Skin of body (tissue), 2 donors: ENCODE data around the gene OAT. TPM values are rescaled to one million over a fixed set of nuclear protein-coding genes. Genes with fewer than 3 reads are reported as not detected.
A peak's percentile ranks its signal among the peaks of the same experiment; 100 is the strongest.
"Not testable (repeated sequence)": the region's sequence is repeated elsewhere in the genome, so short reads cannot be mapped to it uniquely, and the experiment has no call there.

Experiments
- DNase-seq: peaks from one replicate; lab custom pipeline; 2025; lab: John Stamatoyannopoulos, UW
- total RNA-seq: library from RNA; depleted of rRNA; stranded (reverse); fragments of >200 nt; gene quantifications from one replicate; pipeline ENCODE4 v1.2.3, GENCODE V29; 2014

The OAT gene
- total RNA-seq, 1 donor from 2014 or later: 132 TPM

DNA sequence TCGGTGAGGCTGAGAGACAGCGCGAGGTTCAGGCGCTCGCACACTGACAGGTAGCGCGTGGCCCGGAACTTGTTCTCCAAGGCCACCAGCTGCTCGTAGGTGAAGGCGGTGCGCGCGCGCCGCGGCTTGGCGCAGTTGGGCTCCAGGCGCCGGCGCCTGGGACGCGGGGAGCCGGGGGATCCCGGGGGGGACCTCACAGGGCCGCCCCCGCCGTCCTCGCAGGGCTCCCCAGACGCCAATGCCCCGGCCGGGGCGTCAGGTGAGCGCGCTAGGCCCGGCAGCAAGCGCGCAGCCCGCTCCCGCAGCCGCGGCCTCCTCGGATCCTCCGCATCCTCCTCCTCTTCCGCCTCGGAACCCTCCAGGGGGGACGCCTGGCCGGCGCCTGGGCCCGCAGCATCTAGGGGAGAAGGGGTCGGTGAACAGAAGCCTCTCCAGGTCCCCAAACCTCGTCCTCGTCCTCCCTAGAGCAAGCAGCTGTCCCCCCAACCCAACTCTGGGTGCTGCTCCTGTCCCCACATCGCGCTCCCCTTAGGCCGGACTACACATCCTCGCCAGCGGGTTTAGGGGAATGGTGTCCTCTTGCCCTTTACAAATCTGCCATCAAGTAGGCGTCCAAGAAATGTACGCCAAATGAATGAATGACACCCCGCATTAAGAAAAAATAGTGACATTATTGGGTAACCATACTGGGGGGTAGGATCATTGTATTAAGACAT lies 29.2 kb upstream of the OAT start:
- no peak for DNase-seq

DNA sequence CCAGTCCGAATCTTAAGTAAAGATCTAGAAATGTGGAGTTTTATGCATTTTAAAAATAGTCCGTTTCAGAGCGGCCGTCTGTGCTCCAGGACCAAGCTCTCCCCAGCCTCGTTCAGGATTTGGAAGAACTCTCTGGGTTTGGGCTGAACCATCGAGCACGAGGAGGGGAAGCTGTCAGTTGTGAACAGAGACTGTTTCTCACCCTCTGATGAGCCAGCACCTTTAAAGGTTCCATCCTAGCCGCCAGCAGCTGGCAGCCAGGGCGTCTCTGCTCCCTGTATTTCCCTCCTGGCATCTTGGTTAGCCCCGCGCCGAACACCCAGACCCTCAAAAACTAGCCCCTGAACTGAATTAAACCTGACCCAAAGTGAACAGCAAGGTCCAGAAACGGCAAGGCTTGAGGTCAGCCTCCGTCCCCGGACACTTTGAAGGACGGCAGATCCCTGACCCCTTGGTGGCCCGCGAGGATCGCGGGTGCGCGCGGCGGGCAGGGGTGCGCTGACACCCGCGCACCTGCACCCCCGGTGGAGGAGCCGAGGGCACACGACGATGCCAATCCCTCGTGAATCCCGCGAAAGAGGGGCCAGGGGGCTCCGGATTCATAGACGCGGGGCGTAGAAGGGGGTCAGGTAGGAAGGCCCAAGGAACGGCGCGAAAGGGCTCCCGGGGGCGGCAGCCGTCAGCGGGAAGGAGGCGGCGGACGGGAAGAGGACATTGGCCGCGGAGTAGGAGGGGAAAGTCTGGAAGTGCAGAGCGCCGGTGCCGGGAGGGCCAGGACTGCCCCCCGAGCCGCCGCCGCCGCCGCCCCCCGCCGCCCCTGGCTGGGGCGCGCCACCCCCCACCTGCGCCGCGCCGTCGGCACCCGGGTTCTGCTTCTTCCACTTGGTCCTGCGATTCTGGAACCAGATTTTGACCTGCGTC lies 28.4 kb upstream of the OAT start:
- DNase-seq: no peak

DNA sequence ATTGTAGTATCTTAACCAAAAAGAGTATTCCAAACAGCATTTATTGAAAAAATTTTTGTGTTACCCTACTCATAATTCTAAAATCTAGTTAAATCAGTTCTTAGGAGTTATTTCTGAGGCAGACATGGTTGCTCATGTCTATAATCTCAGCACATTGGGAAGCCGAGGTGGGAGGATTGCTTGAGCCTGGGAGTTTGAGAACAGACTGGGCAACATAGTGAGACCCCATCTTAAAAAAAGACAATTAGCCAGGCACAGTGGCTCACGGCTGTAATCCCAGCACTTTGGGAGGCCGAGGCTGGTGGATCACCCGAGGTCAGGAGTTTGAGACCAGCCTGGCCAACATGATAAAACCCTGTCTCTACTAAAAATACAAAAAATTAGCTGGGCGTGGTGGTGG lies 23.0 kb upstream of the OAT start:
- not testable (repeated sequence) for DNase-seq

DNA sequence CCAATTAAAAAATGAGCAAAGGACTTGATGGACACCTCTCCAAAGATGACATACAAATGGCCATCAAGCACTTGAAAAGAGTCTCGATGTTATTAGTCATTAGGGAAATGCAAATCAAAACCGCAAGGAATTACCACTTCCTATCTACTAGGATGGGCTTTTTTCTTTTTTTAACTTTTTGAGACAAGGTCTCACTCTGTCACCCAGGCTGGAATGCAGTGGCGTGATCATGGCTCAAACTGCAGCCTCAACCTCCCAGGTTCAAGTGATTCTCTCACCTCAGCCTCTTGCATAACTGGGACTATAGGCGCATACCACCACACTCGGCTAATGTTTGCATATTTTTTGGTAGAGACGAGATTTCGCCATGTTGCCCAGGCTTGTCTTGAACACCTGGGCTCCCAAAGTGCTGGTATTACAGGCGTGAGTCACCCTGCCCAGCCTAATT lies 17.5 kb upstream of the OAT start:
- DNase-seq: no peak

DNA sequence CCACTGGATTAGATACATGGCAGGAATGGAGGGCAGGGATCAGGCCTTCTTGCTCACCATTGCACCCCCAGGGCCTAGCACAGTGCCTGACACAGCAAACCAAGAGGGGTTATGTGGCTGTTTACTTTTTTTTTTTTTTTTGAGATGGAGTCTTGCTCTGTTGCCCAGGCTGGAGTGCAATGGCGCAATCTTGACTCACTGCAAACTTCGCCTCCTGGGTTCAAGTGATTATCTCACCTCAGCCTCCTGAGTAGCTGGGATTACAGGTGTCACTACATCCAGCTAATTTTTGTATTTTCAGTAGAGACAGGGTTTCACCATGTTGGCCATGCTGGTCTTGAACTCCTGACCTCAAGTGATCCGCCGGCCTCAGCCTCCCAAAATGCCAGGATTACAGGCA lies 17.0 kb upstream of the OAT start:
- not testable (repeated sequence) for DNase-seq

DNA sequence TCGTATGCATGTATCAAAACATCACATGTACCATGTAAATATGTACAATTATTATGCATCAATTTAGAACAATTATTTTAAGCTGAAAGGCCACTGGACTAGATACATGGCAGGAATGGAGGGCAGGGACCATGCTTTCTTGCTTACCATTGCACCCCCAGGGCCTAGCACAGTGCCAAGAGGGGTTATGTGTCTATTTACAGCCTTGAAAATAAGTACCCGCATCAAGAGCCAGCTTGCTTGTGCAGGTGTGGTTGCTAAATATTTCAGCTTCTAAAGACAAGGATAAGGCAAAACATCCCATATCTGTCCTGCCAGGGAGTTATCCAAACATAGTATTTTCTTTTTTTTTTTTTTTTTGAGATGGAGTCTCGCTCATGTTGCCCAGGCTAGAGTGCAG lies 14.7 kb upstream of the OAT start:
- DNase-seq: no peak

DNA sequence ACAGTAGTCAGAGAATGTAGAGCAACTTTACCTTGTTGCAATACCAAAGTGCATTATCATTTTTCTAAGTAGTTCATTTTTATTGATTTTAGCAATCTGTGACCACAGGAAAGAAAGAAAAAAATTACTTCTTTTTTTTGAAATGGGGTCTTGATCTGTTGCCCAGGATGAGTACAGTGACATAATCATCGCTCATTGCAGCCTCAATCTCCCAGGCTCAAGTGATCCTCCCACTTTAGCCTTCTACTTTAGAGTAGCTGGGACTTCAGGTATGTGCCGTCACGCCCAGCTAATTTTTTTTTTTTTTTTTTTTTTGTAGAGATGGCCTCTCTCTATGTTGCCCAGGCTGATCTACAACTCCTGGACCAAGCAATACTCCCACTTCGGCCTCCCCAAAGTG lies 11.4 kb upstream of the OAT start:
- no peak for DNase-seq

DNA sequence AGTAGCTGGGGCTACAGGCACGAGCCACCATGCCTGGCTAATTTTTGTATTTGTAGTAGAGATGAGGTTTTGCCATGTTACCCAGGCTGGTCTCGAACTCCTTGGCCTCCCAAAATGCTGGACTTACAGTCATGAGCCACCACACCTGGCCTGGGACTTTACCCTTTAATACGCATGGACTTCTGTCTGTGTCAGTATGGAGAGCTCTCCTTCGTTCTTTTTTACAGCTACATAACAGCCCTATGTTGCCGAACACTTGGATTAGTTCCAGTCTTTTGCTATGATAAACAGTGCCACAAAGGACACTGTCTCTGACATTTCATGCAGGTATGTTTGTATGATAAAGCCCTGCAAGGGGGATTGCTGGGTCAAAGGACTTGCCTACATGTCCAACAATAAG lies 10.9 kb upstream of the OAT start:
- no peak for DNase-seq

DNA sequence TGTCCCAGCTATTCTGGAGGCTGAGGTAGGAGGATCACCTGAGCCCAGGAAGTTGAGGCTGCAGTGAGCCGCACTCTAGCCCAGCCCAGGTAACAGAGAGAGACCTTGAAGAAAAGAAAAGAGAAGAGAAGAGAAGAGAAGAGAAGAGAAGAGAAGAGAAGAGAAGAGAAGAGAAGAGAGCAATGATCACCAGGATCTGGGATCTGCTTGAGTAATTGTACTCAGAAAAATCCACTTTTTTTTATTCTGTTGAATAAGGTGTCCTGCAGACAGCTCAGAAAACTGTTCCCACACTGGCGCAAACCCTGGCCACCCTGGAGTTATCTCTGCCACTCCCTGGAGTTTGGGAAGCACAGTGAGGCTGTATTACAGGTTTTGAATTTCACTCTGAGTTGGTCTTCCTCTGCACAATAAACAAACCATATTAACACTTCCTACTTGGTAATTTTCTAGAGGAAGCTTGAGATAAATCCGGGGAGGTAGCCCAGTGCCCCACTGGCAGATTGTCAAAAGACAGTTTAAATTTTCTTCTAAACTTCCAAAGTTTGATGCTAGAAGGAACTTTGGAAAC lies 9.6 kb upstream of the OAT start:
- DNase-seq: no peak

DNA sequence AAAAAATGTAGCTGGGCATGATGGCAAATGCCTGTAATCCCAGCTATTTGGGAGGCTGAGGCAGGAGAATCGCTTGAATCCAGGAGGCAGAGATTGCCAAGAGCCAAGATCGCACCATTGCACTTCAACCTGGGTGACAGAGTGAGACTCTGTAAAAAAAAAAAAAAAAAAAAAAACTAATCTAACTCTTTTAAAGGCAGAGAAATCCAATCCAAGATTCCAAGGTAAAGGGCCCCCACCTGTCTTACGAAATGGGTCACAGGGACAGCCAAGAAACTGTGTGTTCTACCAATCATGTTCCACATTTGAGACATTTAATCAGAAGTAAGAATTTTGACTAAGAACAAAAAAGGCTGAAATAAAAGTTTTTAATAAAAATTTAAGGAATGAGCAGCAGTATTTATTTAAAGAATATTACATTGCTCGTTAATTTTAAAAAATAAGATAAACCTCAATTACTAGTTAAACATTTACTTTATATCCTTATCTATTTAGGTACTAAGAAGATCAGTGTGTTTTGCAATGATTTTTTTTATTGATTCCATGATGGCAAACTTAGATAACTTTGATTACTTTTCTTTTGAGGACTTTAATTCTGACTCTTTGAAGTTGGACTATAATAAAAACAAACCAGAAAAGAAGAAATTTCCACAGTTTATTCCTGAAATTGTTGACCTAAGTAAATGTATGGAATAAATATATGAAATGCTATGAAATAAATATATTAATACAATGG lies 6.7 kb upstream of the OAT start:
- no peak for DNase-seq

DNA sequence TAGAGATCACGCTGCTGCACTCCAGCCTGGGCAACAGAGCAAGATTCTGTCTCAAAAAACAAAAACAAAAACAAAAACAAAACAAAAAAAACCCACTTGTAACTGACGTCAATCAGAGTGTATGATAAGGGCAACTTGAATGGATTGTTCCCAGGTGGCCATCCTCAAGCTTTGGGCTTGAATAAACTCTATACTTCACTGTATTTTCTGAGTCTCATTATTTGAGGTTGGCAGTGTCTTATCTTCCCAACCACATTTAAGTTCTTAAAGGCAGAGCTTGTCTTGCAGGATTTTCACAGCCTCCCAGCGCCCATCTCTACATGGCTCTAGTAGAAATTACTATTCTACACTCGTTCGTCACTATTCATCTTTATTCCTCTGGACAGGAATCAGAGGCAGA lies 5.1 kb upstream of the OAT start:
- no peak for DNase-seq

DNA sequence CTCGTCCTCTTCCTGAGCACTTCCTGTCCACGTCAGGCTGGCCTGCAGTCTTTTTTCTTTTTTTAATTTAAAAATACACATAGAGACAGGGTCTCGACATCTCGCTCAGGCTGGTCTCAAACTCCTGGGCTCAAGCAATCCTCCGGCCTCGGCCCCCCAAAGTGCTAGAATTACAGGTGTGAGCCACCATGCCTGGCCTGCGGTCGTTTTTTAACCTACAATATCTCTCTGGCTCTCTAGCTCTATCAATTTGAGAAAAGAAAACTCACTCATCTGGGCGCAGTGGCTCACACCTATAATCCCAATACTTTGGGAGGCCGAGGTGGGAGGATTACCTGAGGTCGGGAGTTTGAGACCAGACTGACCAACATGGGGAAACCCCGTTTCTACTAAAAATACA lies 4.0 kb upstream of the OAT start:
- DNase-seq: no peak

DNA sequence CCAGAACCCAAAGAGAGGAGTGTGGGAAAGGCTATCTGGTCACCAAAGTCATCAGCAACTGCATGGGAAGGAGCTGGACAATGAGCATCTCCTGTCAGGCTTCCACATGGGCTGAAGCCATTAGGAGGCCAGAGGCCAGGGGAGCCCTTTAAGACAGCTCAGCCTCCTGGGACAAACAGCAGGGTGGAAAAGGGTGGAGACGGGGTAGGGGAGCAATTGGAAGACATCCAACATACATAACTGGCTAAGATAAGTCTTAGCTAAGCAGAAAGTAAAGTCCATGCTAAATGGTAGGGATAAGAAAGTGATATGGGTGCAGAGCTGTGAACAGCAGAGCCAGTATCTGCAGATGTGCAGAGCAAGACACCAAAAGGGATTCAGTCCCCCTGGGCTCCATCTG lies 1.5 kb upstream of the OAT start:
- no peak for DNase-seq

DNA sequence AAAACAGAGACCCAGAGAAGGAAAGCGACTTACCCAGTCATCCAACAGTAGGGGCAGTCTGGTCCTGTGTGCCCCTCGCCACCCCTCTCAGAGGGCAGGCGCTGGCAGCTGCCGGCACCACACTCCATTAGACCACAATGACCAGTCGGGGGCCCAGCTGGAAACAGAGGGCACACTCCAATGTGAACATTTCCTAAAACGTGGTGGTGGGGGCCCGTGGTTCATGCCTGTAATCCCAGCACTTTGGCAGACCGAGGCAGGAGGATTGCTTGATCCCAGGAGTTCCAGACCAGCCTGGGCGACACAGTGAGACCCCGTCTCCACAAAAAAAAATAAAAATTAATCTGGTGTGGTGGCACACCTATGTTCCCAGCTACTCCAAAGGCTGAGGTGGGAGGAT lies 912 bp upstream of the OAT start:
- no peak for DNase-seq

DNA sequence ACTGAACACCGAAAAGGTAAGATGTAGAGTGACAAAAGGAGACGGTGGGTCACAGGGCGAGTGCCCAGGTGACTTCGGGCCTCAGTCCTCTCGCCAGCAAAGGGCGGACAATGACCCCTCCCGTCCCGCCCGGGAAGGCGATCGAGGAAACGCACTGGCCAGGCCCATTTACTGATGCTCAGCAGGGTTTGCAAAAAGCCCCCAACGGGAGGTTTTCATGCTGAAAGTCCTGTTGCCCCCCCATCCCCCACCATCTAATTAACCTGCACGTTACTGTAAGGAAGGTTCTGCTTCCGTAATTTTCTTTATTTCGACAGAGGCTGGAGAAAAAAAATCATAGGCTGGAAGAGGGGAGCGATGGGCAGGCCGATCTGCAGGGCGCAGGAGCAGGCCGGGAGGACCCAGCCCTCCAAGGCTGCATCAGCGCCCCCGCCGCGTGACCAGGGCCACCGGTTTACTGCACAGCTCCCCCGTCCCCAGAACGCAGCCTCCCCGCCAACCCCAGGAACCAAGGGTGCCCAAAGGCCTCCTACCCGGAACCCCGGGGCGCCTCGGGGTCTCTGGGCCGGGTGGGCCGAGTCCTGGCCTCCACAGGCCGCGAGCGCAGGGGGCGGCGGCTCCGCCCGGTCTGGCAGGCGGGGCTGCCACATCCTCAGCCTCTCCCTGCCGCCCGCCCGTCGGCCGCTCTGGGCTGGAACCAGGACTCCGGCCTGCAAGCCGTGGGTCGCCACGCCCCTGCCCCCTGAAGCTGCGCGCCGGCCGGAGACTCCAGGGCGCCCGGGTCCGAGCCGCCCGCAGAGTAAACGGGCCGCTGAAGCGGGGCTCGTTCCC lies 613 bp downstream of the OAT start:
- DNase-seq: peak; percentile 17

DNA sequence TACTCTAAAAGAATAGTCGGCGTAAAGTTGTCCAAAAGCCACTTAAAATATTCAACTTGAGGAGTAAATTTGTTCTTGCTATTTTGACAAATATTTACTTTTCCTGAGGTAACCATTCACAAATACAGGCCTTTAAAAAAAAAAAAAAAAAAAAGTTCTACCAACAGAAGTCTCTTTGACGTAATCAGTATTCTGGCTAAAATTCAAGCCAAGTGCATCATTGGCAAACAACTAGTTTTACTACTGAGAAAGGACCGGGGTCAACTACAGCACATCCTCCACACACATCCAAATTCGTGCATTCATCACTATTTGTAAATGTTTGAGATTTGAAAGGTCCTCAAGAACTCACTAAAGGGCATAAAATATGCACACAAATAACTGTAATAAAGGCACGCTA lies 2.0 kb downstream of the OAT start:
- DNase-seq: no peak

DNA sequence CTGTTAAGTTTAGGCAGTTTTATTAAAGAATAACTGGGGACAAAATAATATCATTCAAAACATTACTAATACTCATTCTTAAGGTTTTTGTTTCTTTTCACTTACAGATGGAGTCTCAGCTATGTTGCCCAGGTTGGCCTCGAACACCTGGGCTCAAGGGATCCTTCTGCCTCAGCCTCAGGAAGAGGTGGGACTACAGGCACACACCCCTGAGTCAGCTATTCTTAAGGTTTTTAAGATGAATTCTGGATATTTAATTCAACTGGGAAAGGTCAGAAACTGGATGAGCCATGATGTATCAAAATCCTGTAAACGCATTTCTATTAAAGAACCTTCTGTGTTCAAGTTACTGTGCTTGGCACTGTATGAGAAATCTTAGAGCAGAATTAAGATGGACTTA lies 3.5 kb downstream of the OAT start:
- DNase-seq: no peak

DNA sequence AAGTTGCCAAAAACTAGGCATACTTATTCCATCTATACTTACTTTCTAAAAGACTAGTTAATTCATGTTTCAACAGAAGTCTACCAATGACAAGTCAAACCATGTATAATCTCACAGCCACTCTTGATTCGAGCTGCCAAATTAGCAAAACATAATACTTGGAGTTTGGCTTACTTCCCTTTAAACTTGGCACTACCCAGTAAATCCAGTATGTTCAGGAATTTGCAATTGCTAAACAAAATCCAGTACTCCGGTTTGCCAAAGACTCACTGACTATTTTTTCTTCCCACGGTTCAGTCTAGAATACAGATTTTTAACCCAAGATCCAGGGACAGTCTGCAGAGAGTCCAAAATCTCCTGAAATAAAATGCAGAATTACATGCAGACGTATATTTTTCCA lies 4.6 kb downstream of the OAT start:
- DNase-seq: no peak

DNA sequence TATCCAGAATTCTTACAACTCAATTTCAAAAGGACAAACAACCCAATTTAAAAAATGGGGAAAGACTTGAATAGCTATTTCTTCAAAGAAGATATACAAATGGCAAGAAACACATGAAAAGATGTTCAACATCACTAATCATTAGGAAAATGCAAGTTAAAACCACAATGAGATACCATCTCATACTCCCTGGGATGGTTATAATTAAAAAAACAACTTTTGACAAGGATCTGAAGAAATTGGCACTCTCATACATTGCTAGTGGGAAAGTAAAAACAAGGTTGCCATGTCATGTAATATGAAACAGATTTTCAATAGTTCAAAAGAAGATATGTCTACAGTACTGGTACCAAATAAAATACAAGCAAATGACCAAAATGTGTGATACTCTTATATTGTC lies 9.0 kb downstream of the OAT start:
- DNase-seq: no peak

DNA sequence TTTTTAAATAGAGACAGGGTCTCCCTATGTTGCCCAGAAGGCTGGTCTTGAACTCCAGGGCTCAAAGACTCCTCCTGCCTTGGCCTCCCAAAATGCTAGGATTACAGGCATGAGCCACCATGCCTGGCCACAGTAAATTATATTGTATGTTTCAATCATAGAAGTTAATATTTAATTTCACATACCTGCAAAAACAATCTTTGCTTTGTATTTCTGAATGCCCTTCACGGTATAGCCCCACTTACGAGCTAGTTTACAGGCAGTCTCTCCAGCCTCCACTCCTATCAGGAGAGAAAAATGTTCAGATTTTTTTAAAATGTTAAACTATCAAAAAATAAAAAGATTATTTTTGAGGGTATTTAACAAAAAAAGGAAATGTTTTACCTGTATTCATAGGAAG lies 10.4 kb downstream of the OAT start:
- DNase-seq: no peak

DNA sequence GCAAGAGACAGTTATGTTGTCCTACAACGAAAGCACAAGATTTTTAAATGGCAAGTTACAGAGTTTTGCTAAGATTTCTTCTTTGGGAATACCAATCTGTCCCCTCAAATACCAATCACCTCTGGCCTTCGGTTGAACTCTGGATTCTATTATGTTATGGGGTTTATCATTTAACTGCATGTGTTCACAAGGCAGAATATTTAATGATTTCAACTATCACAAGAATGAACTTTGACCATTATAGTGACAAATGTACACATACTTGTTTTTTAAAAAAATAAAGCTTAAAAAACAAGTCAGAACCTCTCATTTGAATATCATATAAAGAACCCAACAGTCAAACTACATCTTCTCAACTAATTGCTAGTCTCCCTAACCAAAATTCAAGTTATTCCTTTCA lies 11.3 kb downstream of the OAT start:
- no peak for DNase-seq
